ENCODE measurements around the gene JAKMIP3.

Gene JAKMIP3

DNA sequence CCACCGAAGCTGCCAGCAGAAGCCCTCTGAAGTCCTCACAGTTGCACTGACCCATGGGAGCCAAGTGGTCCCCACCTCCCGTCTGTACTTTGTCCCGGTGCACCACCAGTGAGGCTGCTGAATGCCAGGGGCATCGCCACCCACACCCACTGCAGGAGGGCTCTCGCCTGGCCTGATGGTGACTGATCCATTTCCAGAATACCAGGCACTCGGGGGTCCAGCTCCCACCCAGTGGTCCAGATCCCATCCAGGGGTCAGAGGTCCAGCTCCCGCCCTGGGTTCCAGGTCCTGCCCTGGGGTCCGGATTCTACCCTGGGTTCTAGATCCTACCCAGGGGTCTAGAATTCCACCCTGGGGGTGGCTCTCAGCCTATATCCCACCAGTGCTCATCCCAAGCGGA, 9.1 kb upstream of the JAKMIP3 start:
- Mint-ChIP-seq H3K36me3 (peaks cover 6% of the 10 kb centered on the region), H3K27ac (no peak overlapping the region), H3K4me1 (no peaks in the 10 kb centered on the region), H3K4me3 (no peak overlapping the region), H3K9me3 (peaks cover 10% of the 10 kb centered on the region), H3K27me3 (peaks cover 59% of the 10 kb centered on the region)
- ATAC-seq: no peak

GRCh38 chr10:132057191-132057681, 8.5 kb upstream of the JAKMIP3 start:
- Mint-ChIP-seq H3K9me3 (peaks cover 7% of the 10 kb centered on the region), H3K4me3 (no peak overlapping the region), H3K27me3 (peaks cover 64% of the 10 kb centered on the region), H3K27ac (no peak overlapping the region), H3K4me1 (no peaks in the 10 kb centered on the region), H3K36me3 (peaks cover 3% of the 10 kb centered on the region)
- ATAC-seq: no peak

GRCh38 chr10:132058111-132058745, 7.5 kb upstream of the JAKMIP3 start:
- H3K4me3 Mint-ChIP-seq: no peak overlapping the region
- no peak overlapping the region for H3K27ac Mint-ChIP-seq
- peak; percentile 75 for ATAC-seq
- H3K27me3 Mint-ChIP-seq: peaks cover 72% of the 10 kb centered on the region
- no peaks in the 10 kb centered on the region for H3K4me1 Mint-ChIP-seq
- peaks cover 4% of the 10 kb centered on the region for H3K9me3 Mint-ChIP-seq
- H3K36me3 Mint-ChIP-seq: no peaks in the 10 kb centered on the region

DNA sequence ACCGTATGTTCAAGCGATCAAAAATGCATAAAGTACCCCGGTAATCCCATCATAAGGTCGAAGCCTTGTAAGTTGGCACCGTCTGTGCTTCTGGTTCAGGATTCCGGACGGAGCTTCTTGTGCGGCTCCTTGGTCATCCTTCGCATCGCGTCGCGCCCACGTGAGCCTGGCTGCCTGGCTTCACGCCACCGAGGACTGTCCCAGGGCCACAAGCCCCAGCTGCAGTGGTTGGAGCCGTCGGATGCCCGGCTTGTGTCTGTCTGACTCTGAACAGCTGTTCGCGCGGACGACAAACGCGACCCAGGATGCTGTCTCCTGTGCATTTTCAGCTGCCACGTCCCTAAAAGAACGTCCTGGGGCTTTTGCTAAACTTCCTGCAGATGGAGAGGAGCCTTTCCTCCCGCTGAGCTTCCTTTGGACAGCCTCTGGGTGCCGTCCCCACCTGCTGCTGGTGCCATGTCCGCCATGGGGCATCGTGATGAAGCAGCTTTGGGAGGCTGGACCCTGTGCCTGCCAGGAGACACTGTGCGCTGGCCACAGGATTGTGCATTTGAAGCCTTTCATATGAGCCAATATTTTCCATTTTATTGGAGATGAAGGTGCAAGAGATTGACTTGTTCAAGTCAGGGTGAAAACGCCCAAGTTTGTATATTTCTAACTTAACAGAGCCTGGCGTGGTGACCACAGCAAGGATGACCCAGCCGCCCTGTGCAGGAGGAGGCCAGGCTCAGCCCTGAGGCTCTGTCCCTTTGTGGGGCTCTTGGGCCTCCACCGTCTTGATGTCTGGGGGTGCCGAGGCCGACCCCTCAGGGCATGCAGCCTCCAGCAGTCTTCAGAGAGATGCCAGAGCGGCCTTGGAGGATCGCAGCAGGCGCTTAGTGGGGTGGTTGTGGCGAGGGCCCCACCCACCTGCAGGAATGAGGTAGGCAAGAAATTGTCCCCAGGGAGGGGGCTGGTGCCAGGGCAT, 6.7 kb upstream of the JAKMIP3 start:
- Mint-ChIP-seq H3K27me3 (peaks cover 69% of the 10 kb centered on the region), H3K36me3 (no peaks in the 10 kb centered on the region), H3K27ac (no peak overlapping the region), H3K4me1 (no peaks in the 10 kb centered on the region), H3K4me3 (no peak overlapping the region), H3K9me3 (no peaks in the 10 kb centered on the region)
- ATAC-seq: no peak

GRCh38 chr10:132059760-132060508, 5.8 kb upstream of the JAKMIP3 start:
- H3K27me3 Mint-ChIP-seq: peaks cover 67% of the 10 kb centered on the region
- no peaks in the 10 kb centered on the region for H3K4me1 Mint-ChIP-seq
- no peaks in the 10 kb centered on the region for H3K9me3 Mint-ChIP-seq
- no peak overlapping the region for H3K4me3 Mint-ChIP-seq
- ATAC-seq: no peak
- H3K27ac Mint-ChIP-seq: no peak overlapping the region
- no peaks in the 10 kb centered on the region for H3K36me3 Mint-ChIP-seq

- Mint-ChIP-seq H3K27me3 (peaks cover 67% of the 10 kb centered on the region), H3K4me3 (no peak overlapping the region), H3K9me3 (no peaks in the 10 kb centered on the region), H3K27ac (no peak overlapping the region), H3K36me3 (no peaks in the 10 kb centered on the region), H3K4me1 (peaks cover 6% of the 10 kb centered on the region)
- ATAC-seq: no peak
Measured at GRCh38 chr10:132061030-132061429, 4.7 kb upstream of the JAKMIP3 start.

DNA sequence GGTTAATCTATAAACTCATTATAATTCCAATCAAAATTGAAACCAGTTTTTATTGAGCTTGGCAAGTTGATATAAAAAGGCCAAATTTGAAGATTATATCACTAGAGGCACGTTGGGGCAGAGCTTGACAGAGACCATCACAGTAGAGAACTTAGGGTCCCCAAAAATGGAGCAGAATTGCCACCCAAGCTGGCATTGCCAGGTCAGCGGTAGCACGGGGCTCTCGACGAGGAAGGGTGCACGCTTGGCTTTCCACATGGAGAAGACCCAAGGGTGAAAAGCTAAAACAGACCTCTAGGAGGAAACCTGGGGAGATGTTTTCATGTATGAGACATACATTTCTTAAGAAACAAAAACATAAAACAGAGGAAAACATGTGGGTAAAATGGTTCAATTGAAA, 4.3 kb upstream of the JAKMIP3 start:
- no peaks in the 10 kb centered on the region for H3K9me3 Mint-ChIP-seq
- peaks cover 64% of the 10 kb centered on the region for H3K27me3 Mint-ChIP-seq
- H3K36me3 Mint-ChIP-seq: no peaks in the 10 kb centered on the region
- H3K27ac Mint-ChIP-seq: no peak overlapping the region
- no peak for ATAC-seq
- no peak overlapping the region for H3K4me3 Mint-ChIP-seq
- peaks cover 8% of the 10 kb centered on the region for H3K4me1 Mint-ChIP-seq

- Mint-ChIP-seq H3K36me3 (no peaks in the 10 kb centered on the region), H3K27me3 (peaks cover 59% of the 10 kb centered on the region), H3K27ac (no peak overlapping the region), H3K9me3 (no peaks in the 10 kb centered on the region), H3K4me3 (no peak overlapping the region), H3K4me1 (peaks cover 8% of the 10 kb centered on the region)
- ATAC-seq: no peak
Measured at GRCh38 chr10:132062116-132062515, 3.6 kb upstream of the JAKMIP3 start.

DNA sequence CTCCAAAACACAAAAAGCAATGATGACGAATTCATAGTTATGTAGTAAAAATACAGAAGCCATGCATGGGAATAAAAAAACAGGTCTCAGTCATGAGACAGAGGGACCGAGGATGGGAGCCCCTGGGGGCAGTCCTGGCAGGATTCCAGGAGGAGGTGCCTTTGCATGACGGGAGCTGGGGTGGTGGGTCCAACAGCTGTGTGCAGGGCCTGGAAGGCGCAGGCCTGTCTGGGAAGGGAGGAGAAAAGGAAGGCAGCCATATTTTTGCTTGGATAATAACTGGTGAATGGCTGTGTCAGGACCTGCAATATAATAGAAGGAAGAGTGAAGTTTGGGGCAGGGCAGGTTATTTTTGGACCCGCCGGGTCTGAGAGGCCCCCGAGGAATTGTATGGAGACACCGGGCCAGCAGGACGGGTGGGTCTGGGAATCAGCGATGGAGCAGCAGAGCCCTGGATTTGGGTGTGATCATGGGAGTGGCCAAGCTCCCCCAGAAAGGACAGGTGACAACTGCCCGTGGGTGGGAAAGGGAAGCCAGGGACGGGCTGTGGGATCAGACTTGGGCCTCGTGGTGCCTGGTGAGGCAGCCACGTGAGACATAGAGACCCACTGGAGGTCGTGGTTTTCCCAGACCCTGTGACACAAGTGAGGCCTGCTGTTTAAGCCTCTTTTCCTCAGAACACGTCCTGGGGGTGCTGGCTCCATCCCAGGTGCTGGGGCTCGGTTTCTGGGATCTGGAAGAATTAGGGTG, 2.9 kb upstream of the JAKMIP3 start:
- no peaks in the 10 kb centered on the region for H3K36me3 Mint-ChIP-seq
- H3K4me1 Mint-ChIP-seq: peaks cover 8% of the 10 kb centered on the region
- ATAC-seq: no peak
- H3K9me3 Mint-ChIP-seq: peaks cover under 1% of the 10 kb centered on the region
- H3K4me3 Mint-ChIP-seq: no peak overlapping the region
- H3K27ac Mint-ChIP-seq: no peak overlapping the region
- peaks cover 52% of the 10 kb centered on the region for H3K27me3 Mint-ChIP-seq

- no peak overlapping the region for H3K27ac Mint-ChIP-seq
- ATAC-seq: no peak
- no peaks in the 10 kb centered on the region for H3K36me3 Mint-ChIP-seq
- peaks cover 50% of the 10 kb centered on the region for H3K27me3 Mint-ChIP-seq
- no peak overlapping the region for H3K4me3 Mint-ChIP-seq
- peaks cover 3% of the 10 kb centered on the region for H3K9me3 Mint-ChIP-seq
- H3K4me1 Mint-ChIP-seq: peaks cover 8% of the 10 kb centered on the region
Measured at GRCh38 chr10:132063432-132063831, 2.3 kb upstream of the JAKMIP3 start.

DNA sequence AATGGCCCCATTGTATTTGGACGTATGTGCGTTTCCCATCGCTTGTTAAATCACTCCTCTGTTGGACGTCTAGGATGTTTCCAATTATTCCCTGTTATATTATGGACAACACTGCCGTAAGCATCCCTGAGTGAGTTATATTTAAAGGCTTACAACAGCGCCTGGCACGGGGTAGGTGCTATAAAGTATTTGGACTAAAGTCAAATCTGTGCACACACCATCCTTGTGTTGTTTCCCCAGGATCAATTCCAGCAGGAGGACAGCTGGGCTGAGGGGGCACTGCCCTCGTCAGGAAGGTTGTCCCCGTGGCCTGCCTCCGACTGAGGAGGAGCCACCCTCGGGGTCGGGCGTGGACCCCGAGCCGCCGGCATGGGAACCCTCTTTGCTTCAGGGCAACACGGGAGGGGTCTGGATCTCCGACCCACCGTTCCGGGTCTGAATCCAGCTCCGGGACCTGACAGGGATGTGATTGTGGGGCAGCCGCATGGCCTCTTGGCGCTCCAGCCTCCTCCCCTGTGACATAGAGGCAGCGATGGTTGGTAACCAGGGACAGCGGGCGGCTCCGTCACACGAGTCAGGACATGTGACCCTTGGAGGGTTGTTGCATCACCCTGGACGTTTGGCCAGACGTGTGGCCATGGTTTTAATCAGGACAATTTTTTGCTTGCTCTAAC, 1.5 kb upstream of the JAKMIP3 start:
- H3K4me3 Mint-ChIP-seq: no peak overlapping the region
- H3K9me3 Mint-ChIP-seq: peaks cover 3% of the 10 kb centered on the region
- peaks cover 48% of the 10 kb centered on the region for H3K27me3 Mint-ChIP-seq
- H3K36me3 Mint-ChIP-seq: no peaks in the 10 kb centered on the region
- peaks cover 8% of the 10 kb centered on the region for H3K4me1 Mint-ChIP-seq
- ATAC-seq: no peak
- no peak overlapping the region for H3K27ac Mint-ChIP-seq

DNA sequence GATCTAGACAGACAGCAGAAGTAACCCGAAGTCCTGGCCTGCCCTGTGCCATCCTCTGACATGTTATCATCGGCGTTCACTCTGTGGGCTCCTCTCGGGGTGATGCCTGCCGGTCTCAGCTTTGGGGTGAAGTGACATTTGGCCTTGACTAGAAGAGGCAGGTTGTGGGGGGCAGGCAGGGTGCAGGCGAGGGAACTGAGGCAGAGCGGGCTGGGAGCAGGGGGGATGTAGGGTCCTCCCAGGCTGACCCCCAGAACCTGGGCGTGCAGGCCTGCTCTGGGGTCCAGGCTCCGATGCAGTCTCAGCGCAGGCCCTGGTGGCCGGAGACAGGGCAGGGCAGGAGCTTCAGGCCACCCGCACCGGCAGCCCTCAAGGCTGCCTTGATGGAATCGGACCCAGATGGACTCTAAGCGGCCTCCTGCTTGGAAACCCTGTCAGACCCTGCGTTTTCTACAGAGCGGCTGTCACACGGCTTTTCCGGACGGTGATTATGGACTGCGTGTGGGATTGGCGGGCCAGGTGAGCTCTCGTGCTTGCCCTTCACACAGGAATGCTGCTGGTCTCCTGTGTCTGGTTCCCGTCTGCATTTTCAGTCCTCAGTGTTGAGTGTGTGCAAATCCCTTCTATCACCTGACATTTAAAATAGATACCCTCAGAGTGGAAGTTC, 842 bp upstream of the JAKMIP3 start:
- Mint-ChIP-seq H3K27ac (no peak overlapping the region), H3K36me3 (no peaks in the 10 kb centered on the region), H3K27me3 (peaks cover 41% of the 10 kb centered on the region), H3K4me1 (peaks cover 8% of the 10 kb centered on the region), H3K4me3 (no peak overlapping the region), H3K9me3 (peaks cover 3% of the 10 kb centered on the region)
- ATAC-seq: no peak

DNA sequence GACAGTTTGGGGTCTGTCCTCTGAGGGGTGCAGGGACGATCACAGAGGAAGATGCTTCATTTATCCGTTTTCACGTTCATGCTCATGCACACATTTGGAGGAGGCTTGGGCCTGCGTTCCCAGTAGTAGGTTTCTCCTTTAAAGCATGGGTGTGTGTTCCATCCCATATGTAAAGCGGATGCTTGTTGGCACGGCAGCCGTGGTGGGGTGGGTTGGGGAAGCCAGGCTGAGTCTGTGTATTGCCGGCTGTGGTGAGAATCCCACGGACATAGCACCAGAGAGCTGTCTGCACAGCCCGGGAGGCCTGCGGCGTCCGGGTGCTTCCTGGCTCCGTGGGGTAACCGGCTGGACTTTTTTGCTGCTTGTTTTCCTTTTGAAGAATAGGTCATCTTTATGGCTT, 440 bp downstream of the JAKMIP3 start:
- peaks cover 8% of the 10 kb centered on the region for H3K4me1 Mint-ChIP-seq
- H3K27ac Mint-ChIP-seq: no peak overlapping the region
- H3K4me3 Mint-ChIP-seq: peak overlapping the region; percentile 58
- no peaks in the 10 kb centered on the region for H3K36me3 Mint-ChIP-seq
- peaks cover 47% of the 10 kb centered on the region for H3K27me3 Mint-ChIP-seq
- H3K9me3 Mint-ChIP-seq: peaks cover 3% of the 10 kb centered on the region
- no peak for ATAC-seq

DNA sequence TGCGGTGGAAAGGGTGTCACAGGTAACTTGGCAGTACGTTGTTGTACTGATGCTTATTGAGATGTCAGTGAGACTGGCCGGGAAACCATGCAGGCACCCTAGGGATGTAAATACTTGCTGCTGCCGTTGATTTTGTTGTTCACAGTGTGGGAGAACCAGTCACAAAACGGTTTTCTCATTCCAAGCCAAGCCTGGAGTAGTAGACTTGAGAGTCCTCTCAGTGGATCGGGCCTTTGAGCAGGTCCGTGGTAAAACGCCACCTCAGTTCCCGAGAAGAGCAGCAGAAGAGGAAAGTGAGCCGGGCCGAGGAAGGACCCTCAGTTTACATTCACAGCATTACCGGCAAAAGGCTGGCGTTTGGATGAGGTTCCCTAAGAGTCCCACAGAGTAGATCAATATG, 1.1 kb downstream of the JAKMIP3 start:
- H3K36me3 Mint-ChIP-seq: no peaks in the 10 kb centered on the region
- no peak overlapping the region for H3K4me3 Mint-ChIP-seq
- no peak for ATAC-seq
- H3K9me3 Mint-ChIP-seq: peaks cover 7% of the 10 kb centered on the region
- peaks cover 8% of the 10 kb centered on the region for H3K4me1 Mint-ChIP-seq
- H3K27me3 Mint-ChIP-seq: peaks cover 49% of the 10 kb centered on the region
- H3K27ac Mint-ChIP-seq: no peak overlapping the region

Data from stimulated activated memory B cell treated with anti-CD40 and anti-IgM and Interleukin-4, amounts not matched to agents 10 μg/mL and 1 μg/mL and 100 μg/mL, for 72 hours (primary cell).